ENCODE measurements around the gene ACCSL.

The ACCSL gene

DNA sequence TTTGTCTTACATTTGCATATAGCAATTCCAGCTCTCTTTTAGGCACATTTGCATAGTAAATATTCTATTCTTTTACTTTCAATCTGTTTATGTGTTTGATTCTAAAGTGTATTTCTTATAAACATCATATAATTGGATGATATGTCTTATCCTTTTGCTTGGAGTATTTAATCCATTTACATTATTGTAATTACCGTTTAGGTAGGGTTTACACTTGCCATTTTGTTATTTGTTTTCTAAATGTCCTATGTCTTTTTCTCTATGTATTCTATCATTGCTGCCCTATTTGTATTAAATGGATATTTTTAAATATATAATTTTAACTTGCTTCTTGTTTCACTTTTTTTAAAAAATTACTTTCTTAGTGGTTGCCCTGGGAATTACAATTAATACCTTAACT is 22.8 kb upstream of the ACCSL start:
- Histone ChIP-seq H3K36me3 (ENCODE audit: control insufficient read depth in 1 of 2, insufficient read depth in 2 of 2, low read length in 2 of 2) (no peaks in the 10 kb centered on the region), H3K4me3 (ENCODE audit: low read depth in 1 of 2, low read length in 2 of 2) (no peak overlapping the region), H3K27me3 (ENCODE audit: low read depth, low read length) (no peaks in the 10 kb centered on the region), H3K27ac (ENCODE audit: low read length) (no peak overlapping the region), H3K9me3 (ENCODE audit: control insufficient read depth in 1 of 2, low read length in 2 of 2) (peaks cover 0 to 7% of the 10 kb centered on the region in 2 donors), H3K4me1 (ENCODE audit: control insufficient read depth in 1 of 2, insufficient read depth in 2 of 2, low read length in 2 of 2) (no peaks in the 10 kb centered on the region)

DNA sequence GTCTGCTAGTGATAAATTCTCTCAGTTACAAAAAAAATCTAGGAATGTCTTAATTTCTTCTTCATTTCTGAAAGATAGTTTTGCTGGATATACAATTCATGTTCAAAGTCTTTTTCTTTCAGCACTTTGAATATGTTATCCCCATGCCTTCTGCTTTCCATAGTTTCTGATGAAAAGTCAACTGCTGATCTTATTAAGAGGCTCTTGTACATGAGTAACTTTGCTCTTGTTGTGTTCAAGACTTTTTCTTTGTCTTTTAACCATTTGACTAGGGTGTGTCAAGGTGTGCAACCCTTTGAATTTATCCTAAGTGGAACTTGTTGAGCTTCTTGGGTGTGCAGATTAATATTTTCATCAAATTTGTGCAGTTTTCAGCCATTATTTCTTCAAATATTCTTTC is 22.1 kb upstream of the ACCSL start:
- H3K9me3 ChIP-seq (ENCODE audit: control insufficient read depth in 1 of 2, low read length in 2 of 2), result peaks cover 0 to 7% of the 10 kb centered on the region in 2 donors
- no peaks in the 10 kb centered on the region for H3K36me3 ChIP-seq (ENCODE audit: control insufficient read depth in 1 of 2, insufficient read depth in 2 of 2, low read length in 2 of 2)
- no peak overlapping the region for H3K27ac ChIP-seq (ENCODE audit: low read length)
- H3K4me3 ChIP-seq (ENCODE audit: low read depth in 1 of 2, low read length in 2 of 2), result no peak overlapping the region
- no peaks in the 10 kb centered on the region for H3K27me3 ChIP-seq (ENCODE audit: low read depth, low read length)
- H3K4me1 ChIP-seq (ENCODE audit: control insufficient read depth in 1 of 2, insufficient read depth in 2 of 2, low read length in 2 of 2), result peaks cover 0 to 4% of the 10 kb centered on the region in 2 donors

DNA sequence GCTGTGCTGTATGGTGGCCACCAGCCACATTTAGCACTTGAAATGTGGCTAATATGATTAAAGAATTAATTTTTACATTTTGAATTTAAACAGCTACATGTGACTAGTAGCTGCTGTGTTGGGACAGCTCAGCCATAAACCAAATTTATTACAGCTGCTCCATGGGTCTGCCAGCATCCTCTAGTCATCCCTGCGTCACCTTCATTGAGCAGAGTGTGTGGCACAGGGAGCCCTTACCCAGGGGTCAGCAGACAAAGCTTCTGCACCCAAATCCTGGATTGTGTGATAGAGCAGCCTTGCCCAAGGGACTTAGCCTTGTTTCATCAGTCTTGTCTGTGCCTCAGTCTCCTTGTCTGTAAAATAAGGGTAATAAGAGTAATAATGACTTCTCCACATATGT is 19.4 kb upstream of the ACCSL start:
- H3K27ac ChIP-seq (ENCODE audit: low read length), result no peak overlapping the region
- peaks cover 0 to 22% of the 10 kb centered on the region in 2 donors for H3K4me1 ChIP-seq (ENCODE audit: control insufficient read depth in 1 of 2, insufficient read depth in 2 of 2, low read length in 2 of 2)
- peaks cover 0 to 5% of the 10 kb centered on the region in 2 donors for H3K9me3 ChIP-seq (ENCODE audit: control insufficient read depth in 1 of 2, low read length in 2 of 2)
- no peaks in the 10 kb centered on the region for H3K27me3 ChIP-seq (ENCODE audit: low read depth, low read length)
- H3K36me3 ChIP-seq (ENCODE audit: control insufficient read depth in 1 of 2, insufficient read depth in 2 of 2, low read length in 2 of 2), result no peaks in the 10 kb centered on the region
- H3K4me3 ChIP-seq (ENCODE audit: low read depth in 1 of 2, low read length in 2 of 2), result no peak overlapping the region

DNA sequence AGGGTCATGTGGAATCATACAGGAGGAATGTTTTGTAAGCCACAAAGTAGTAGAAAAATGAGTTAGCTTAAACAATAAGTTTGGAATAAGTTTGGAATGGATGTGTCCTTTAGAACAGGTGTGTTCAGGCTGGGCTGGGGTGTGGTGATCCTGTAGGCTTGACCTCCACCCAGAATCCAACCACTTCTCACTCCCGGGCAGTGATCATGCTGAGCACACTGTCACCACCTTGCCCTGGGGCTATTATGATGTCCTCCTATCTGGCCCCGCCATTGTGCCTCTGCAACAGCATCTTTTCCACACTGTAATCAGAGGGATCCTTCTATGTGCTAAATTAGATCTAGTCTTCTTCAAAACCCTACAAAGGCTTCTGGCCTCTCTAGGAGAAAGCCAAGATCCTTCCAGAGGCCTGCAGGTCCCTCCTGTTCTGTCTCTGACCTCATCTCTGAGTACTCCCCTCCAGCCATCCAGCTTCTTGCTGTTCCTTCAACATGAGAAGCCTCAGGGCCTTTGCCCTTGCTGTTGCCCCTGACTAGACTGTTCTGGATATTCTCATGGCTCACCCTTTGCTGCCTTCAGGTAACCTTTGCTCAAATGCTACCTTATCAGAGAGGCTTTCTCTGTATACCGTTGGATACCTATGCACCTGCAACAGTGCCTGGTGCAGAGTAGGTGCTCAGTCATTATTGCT is 18.8 kb upstream of the ACCSL start:
- H3K27ac ChIP-seq (ENCODE audit: low read length), result no peak overlapping the region
- H3K27me3 ChIP-seq (ENCODE audit: low read depth, low read length), result no peaks in the 10 kb centered on the region
- H3K4me1 ChIP-seq (ENCODE audit: control insufficient read depth in 1 of 2, insufficient read depth in 2 of 2, low read length in 2 of 2), result peaks cover 0 to 22% of the 10 kb centered on the region in 2 donors
- H3K36me3 ChIP-seq (ENCODE audit: control insufficient read depth in 1 of 2, insufficient read depth in 2 of 2, low read length in 2 of 2), result no peaks in the 10 kb centered on the region
- peaks cover 0 to 5% of the 10 kb centered on the region in 2 donors for H3K9me3 ChIP-seq (ENCODE audit: control insufficient read depth in 1 of 2, low read length in 2 of 2)
- no peak overlapping the region for H3K4me3 ChIP-seq (ENCODE audit: low read depth in 1 of 2, low read length in 2 of 2)

DNA sequence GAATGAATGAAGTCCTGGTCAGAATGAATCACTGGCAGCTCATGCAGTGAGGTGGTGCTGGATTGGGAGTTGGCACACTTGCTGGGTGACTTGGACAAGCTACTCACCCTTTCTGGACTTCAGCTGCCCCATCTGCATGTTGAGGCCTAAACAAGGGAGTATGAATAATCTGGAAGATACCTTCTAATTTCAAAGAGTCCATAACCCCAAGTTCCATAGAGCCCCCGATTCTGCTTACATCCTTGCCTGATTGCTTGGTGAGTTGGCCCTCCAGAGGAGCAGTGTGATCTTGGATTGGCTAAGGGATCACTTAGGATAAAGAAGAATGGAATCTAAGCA is 18.3 kb upstream of the ACCSL start:
- Histone ChIP-seq H3K9me3 (ENCODE audit: control insufficient read depth in 1 of 2, low read length in 2 of 2) (peaks cover 0 to 5% of the 10 kb centered on the region in 2 donors), H3K4me3 (ENCODE audit: low read depth in 1 of 2, low read length in 2 of 2) (no peak overlapping the region), H3K36me3 (ENCODE audit: control insufficient read depth in 1 of 2, insufficient read depth in 2 of 2, low read length in 2 of 2) (no peaks in the 10 kb centered on the region), H3K27me3 (ENCODE audit: low read depth, low read length) (no peaks in the 10 kb centered on the region), H3K27ac (ENCODE audit: low read length) (no peak overlapping the region), H3K4me1 (ENCODE audit: control insufficient read depth in 1 of 2, insufficient read depth in 2 of 2, low read length in 2 of 2) (peaks cover 0 to 22% of the 10 kb centered on the region in 2 donors)

DNA sequence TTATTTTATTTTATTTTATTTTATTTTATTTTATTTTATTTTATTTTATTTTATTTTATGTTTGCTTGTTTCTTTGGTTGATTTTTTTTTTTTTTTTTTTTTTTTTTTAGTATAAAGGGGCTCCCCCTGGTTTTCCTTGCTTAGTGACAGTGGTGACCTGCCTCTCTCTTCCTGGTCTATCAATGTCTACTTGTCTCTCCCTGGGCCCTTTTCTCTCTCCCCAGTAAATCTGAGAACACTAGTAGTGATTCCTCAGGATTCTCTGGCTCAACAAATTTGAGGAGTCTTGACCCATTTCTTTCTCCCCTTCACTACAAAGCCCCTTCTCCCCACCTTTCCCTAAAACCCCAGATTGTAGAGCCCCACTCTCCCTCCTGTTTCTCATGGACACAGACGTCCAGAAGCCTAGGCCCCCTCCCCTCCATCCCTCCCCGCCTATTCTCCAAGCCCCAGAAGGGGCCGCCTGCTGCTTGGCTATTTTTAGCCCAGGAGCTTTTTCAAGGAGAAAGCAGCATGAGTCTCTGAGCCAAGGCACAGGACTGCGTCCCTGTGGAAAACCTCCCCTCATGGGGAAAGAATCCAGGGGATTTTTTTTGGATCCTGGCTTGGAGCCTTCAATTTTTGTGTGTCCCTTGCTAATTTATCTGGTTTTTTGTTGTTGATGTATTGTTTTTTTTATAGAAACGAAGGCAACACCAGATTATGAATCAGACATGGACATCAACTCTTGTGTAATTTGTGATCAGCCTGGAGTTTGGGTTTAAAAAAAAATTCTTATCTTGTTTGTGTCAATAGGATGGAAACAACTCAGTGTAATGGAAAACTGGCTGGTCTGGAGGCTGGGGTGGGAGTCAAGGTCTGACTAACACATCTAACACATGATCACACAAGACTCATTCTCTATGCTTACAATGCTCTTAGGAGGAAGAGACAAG is 17.5 kb upstream of the ACCSL start:
- Histone ChIP-seq H3K36me3 (ENCODE audit: control insufficient read depth in 1 of 2, insufficient read depth in 2 of 2, low read length in 2 of 2) (no peaks in the 10 kb centered on the region), H3K27ac (ENCODE audit: low read length) (peak overlapping the region; percentile 56), H3K4me1 (ENCODE audit: control insufficient read depth in 1 of 2, insufficient read depth in 2 of 2, low read length in 2 of 2) (peaks cover 0 to 22% of the 10 kb centered on the region in 2 donors), H3K9me3 (ENCODE audit: control insufficient read depth in 1 of 2, low read length in 2 of 2) (peaks cover 0 to 5% of the 10 kb centered on the region in 2 donors), H3K27me3 (ENCODE audit: low read depth, low read length) (no peaks in the 10 kb centered on the region), H3K4me3 (ENCODE audit: low read depth in 1 of 2, low read length in 2 of 2) (no peak overlapping the region)

DNA sequence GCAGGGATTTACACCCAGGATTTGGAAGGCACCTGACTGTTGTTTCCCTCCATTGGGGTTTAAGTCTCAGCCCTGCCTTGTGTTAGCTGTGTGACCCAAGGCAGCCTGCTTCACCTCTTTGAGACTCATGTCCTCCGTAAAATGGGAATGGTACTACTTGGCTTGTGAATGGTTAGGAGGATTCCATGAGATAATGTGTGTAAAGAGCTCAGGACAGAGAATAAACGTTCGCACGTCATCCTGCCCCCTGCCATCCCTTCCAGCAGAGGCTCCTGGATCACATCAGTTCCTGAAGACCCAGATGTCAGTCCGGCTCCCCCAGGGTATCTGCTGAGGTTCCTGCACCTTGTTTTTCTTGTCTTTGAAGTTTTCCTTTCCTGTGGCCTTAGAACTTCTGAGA is 16.8 kb upstream of the ACCSL start:
- H3K4me1 ChIP-seq (ENCODE audit: control insufficient read depth in 1 of 2, insufficient read depth in 2 of 2, low read length in 2 of 2), result peaks cover 0 to 22% of the 10 kb centered on the region in 2 donors
- no peaks in the 10 kb centered on the region for H3K36me3 ChIP-seq (ENCODE audit: control insufficient read depth in 1 of 2, insufficient read depth in 2 of 2, low read length in 2 of 2)
- H3K27ac ChIP-seq (ENCODE audit: low read length), result peak overlapping the region; percentile 56
- H3K9me3 ChIP-seq (ENCODE audit: control insufficient read depth in 1 of 2, low read length in 2 of 2), result peaks cover 0 to under 1% of the 10 kb centered on the region in 2 donors
- no peak overlapping the region for H3K4me3 ChIP-seq (ENCODE audit: low read depth in 1 of 2, low read length in 2 of 2)
- H3K27me3 ChIP-seq (ENCODE audit: low read depth, low read length), result no peaks in the 10 kb centered on the region

DNA sequence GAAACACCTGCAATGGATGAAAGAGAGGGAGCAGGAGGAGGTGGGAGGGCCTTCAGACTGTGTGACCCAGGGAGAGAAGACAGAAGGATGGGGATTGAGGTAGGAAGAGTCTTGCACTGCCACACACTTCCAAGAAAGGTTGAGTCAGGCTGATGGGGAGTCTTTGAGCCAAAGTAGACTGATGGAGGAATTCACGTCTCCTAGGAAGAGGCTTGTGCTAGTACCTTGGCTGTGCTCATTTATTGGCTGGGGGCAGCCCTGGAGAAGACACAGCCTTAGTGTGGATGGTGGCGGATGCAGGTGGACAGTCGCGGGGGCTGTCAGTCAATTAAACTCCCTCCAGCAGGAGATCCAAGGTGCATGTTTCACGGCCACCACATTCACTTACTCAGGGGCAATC is 16.2 kb upstream of the ACCSL start:
- H3K4me3 ChIP-seq (ENCODE audit: low read depth in 1 of 2, low read length in 2 of 2), result no peak overlapping the region
- H3K4me1 ChIP-seq (ENCODE audit: control insufficient read depth in 1 of 2, insufficient read depth in 2 of 2, low read length in 2 of 2), result peaks cover 0 to 22% of the 10 kb centered on the region in 2 donors
- H3K9me3 ChIP-seq (ENCODE audit: control insufficient read depth in 1 of 2, low read length in 2 of 2), result no peaks in the 10 kb centered on the region
- H3K27ac ChIP-seq (ENCODE audit: low read length), result no peak overlapping the region
- H3K27me3 ChIP-seq (ENCODE audit: low read depth, low read length), result no peaks in the 10 kb centered on the region
- no peaks in the 10 kb centered on the region for H3K36me3 ChIP-seq (ENCODE audit: control insufficient read depth in 1 of 2, insufficient read depth in 2 of 2, low read length in 2 of 2)

DNA sequence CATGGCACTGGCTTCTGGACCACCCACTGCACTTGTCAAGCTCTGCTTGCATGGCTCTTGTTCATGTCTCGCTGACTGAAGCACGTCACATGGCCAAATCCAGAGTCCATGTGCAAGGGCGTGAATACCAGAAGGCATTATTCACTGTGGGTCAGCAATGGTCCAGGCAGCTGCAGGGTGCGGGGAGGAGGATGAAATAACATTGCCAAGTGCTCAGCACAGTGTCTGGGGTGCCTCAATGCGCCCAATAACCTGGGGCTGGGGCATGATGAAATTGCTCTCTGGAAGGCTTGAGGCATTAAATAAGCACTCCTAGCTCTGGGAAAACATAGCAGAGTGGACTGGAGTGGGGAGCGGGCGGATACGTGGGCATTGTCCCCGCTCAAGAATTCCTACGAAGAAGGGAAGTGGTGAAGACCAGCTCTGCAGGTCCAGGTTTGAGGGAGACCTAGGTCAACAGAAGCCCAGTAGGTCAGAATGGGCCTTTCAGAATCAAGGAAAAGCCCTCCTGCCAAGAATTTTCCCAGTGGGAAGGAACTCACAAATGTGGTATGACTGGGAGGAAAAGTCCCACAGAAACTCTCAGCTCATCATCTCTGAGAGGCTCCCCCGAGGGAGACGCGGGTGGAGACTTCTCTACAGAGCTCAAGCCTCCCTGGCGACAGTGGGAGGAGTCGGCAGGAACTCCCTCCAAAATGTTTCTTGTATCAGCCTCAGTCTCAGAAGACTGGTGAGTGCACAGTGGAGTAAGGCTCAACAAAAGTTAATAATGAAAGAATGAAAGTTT is 15.3 kb upstream of the ACCSL start:
- H3K9me3 ChIP-seq (ENCODE audit: control insufficient read depth in 1 of 2, low read length in 2 of 2), result no peaks in the 10 kb centered on the region
- no peaks in the 10 kb centered on the region for H3K27me3 ChIP-seq (ENCODE audit: low read depth, low read length)
- H3K36me3 ChIP-seq (ENCODE audit: control insufficient read depth in 1 of 2, insufficient read depth in 2 of 2, low read length in 2 of 2), result no peaks in the 10 kb centered on the region
- peaks cover 4 to 32% of the 10 kb centered on the region in 2 donors for H3K4me1 ChIP-seq (ENCODE audit: control insufficient read depth in 1 of 2, insufficient read depth in 2 of 2, low read length in 2 of 2)
- H3K4me3 ChIP-seq (ENCODE audit: low read depth in 1 of 2, low read length in 2 of 2), result no peak overlapping the region
- H3K27ac ChIP-seq (ENCODE audit: low read length), result no peak overlapping the region

DNA sequence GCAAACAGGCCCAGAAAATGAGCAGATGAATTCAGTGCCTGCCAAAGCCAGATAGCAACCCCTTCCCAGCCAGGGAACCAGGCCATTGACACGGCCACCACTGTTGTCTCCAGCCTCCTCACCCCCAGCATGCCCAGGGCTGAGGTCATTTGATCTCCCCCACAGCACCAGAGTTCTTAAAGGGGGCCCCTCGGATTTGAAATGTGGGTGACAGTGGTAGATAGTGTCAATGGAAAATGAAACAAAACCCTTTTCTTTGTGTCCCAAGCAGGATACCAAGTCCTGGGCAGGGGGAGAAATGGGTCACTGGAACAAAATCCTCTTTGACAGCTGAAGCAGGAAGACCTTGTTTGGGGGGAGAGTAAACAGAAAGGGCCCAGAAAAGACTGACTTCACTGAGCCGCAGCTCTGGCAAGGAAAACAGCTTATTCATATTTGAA is 14.3 kb upstream of the ACCSL start:
- Histone ChIP-seq H3K27me3 (ENCODE audit: low read depth, low read length) (no peaks in the 10 kb centered on the region), H3K27ac (ENCODE audit: low read length) (no peak overlapping the region), H3K4me1 (ENCODE audit: control insufficient read depth in 1 of 2, insufficient read depth in 2 of 2, low read length in 2 of 2) (peaks cover 4 to 32% of the 10 kb centered on the region in 2 donors), H3K4me3 (ENCODE audit: low read depth in 1 of 2, low read length in 2 of 2) (no peak overlapping the region), H3K9me3 (ENCODE audit: control insufficient read depth in 1 of 2, low read length in 2 of 2) (no peaks in the 10 kb centered on the region), H3K36me3 (ENCODE audit: control insufficient read depth in 1 of 2, insufficient read depth in 2 of 2, low read length in 2 of 2) (no peaks in the 10 kb centered on the region)

DNA sequence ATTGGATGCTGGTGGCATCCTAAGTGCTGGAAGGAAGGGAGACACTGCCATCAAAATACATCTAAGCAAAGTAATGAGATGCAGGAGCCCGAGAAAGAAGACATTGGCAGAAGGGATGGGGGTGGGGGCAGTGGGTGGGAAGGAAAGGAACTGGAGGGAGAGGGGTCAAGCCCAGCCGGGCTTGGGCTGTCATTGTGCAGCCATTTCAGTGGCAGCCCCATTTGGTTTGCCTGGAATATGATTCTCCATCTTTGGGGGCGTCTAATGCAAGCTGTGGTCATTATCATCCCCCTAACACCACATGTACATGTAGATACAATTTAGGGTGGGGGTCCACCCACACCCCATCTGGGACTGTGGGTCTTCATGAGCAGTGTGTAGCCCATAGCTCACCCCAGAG is 13.9 kb upstream of the ACCSL start:
- Histone ChIP-seq H3K9me3 (ENCODE audit: control insufficient read depth in 1 of 2, low read length in 2 of 2) (no peaks in the 10 kb centered on the region), H3K27ac (ENCODE audit: low read length) (no peak overlapping the region), H3K4me1 (ENCODE audit: control insufficient read depth in 1 of 2, insufficient read depth in 2 of 2, low read length in 2 of 2) (peaks cover 4 to 32% of the 10 kb centered on the region in 2 donors), H3K27me3 (ENCODE audit: low read depth, low read length) (no peaks in the 10 kb centered on the region), H3K36me3 (ENCODE audit: control insufficient read depth in 1 of 2, insufficient read depth in 2 of 2, low read length in 2 of 2) (no peaks in the 10 kb centered on the region), H3K4me3 (ENCODE audit: low read depth in 1 of 2, low read length in 2 of 2) (no peak overlapping the region)
